HG03378 (cell line): ENCODE measurements around the gene MGA.

Experiments used
- ATAC-seq: cut with Tn5 transposase; IDR thresholded peaks from one replicate; pipeline ENCODE4 v1.9.1; 2021; ENCODE audit warnings: mild to moderate bottlenecking, moderate library complexity; ENCODE audit not compliant: unreplicated experiment

MGA gene

DNA sequence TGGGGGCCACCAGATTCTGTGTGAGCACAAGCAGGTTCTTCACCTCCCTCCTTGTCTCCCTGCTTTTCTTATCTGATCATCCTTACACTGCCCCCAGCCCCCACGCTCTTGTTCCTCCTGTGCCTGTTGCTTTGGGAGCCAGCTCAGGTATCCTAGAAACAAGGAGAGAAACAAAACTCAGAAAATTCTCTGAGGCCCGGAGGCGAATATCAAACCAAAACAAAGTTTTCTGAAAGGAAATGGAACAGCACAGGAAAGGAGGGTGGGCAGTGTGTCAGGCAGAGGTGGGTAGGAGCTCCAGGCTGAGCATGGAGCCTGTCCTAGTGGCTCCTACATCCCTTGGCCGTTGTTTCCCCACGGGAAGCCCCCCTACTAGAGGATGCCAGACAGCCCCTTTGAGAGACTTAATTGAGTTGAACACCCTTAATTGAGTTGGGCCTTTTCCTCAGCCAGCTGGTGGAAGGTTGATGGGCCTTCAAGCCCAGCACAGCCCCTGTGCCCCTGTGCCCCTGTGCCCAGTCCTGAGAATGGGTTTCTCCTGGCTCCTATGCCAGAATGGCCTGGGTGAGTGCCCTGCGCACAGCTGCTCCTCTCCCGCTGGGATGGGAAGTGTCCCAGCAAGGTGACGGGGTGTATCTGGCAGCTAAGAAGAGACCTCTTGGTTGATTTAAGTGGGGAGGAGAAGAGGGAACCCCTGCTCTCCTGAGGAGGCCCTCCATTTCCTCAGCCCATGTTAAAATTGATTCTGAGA is 144.9 kb downstream of the MGA start:
- ATAC-seq: no peak

DNA sequence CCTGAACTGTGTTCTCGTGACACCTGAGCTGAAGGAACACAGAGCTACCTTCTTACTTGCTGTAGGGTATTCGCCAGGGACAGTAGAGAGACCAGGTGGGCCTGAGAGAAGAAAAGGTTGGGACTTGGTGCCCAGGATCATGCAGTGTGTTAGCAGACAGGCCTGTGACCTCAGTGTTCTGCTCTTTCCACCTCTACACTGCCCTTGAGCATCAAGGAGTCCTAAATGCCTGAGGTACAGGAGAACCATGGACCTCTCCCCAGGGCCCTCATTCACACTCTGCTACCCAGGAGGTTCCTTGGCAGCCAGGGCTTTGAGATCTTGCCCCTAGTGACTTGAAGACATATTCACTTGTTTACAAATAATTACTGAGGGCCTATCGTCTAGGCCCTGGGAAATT is 145.5 kb downstream of the MGA start:
- no peak for ATAC-seq

DNA sequence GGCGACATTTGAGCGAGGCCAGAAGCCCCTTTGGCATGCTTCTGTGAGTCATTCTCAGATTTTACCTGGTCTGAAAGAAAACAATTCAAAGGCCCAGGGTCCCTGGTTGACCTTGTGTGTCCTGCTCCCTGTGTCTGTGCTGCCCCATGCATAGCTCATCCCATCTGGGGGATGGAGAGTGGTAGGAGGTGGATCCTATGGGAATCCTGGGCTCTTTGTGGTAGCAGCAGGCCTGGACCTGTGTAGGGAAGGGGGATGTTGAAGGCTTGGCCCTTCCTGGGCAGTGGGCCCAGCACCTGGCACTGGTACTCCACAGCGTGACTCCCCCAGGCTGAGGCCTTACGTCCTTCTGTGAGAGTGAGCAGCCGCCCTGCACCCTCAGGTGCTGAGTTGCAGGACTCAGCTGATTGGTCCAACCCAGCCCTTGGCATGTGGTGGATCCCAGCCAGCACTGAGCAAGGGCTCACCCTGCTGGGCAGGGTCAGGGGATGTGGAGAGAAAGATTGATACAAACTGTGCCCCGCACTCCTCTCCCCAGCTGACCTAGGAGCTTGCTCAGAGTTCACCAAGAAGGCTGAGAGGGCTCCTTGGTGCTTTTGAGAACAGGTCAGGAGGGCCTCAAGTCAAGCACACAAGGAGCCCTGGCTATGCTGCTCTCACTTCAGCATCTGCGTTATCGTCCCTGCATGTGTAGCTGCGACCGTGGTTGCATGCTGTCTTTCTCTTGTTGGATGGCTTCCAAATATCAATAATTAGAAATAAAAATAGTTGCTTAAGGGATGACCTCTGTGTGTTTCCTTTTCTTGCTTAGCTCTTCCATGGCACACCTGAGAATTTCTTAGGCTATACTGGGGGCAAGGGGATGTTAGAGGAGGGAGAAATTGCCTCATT is 146.3 kb downstream of the MGA start:
- ATAC-seq: no peak

DNA sequence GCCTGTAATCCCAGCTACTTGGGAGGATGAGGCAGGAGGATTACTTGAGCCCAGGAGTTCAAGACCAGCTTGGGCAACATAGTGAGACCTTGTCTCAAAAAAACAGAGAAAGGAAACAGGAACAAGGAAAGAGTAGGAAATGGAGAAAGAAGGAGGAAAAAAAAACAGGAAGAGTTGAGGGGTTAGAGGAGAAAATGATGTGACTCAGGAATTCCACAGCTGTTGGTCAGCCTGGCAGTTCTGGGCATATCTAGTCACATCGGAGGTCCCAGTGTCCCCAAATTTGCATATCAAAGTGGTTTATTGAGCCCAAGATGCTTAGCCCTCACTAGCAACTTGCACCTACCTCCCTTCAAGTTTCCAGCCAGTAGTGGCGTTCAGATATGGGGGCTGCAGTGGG is 148.9 kb downstream of the MGA start:
- ATAC-seq: no peak

DNA sequence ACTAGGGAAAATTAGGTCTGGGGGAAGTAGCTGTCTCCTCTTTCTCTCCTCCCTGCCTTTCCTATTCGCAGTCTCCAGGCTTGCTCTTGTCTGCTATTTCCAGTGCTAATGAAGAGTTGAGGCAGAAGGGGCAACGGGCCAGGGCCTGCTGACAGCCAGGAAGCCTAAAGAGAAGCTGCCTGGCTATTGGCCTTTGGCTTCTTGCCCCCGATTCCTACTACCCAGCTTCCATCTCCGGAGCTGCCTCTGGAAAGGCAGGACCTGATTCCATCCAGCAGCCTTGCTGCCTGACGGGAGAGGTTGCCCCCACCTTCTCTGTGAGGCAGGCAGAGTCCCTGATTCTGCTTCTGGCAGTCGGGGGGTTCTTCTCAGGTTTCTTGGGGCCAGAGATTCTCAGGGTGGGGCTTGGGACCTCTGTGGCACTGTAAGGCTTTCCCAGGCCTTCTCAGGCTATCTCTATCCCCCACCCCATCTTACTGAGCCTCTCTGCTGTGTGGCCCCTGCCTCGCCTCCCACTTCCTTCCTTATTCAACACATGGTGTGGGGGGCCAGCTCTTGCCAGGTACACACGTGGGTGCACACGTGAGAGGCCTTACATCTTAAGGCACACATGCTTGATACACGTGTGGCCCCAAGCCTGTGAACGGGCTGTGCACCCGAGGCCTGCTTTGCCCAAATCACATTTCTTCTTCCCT is 149.5 kb downstream of the MGA start:
- ATAC-seq: no peak

DNA sequence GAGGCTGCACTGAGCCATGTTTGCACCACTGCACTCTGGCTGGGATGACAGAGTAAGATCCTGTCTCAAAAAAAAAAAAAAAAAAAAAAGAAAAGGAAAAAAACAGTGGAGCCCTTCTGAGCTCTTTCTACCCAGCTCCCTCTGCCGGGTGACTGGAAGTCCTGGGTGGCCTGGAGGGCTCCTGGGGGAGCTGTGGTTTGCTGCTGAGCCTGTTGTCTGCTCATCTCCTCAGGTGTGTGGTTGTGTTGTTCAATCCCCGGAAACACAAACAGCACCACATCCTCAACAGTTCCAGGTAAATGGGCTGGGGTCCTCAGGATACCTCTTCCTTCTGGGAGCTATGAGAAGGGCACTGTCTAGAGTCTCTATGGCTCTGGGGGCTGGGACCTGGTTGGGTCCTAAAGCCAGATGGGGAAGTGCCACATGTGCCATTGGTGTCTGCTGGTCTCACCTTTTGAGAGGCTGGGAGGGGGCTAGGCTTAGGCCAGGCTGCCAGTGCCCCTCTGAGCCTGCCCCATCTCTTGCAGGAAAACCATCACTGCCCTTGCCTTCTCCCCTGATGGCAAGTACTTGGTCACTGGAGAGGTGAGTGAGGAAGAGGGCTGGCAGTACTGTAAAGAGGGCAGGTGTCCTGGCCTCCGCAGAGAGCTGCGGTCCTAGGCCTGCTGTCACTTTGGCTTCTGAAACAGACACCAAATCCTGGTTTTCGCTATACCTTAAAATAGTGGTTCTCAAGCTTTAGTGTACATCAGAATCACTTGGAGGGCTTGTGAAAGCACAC is 150.6 kb downstream of the MGA start:
- ATAC-seq: no peak

DNA sequence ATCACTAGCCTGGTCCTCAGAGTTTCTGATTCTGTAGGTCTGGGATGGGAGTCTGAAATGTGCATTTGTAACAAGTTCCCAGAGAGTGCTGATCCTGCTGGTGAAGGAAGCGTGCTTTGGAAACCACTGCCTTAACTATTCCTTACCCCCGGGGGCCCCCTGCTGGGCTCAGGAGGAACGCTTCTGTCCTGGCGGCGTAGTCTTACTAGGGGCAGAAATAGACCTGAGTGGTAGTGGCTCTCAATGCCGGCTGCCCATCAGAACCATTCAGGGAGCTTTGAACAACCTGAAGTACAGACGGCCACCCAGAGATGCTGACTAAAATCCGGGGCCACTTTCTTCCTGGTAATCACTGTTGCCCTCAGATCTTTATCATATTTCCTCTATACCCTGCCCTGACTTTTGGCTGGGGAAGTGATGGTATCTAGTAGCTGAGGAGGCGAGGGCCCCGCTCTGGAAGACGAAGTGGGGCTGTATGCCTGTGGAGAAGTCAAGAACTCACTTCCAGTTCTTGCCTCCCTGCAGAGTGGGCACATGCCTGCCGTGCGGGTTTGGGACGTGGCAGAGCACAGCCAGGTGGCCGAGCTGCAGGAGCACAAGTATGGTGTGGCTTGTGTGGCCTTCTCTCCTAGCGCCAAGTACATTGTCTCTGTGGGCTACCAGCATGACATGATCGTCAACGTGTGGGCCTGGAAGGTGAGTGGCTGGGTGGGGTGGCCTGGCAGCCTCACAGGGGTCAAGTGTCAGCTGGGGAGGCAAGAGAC is 151.4 kb downstream of the MGA start:
- no peak for ATAC-seq

DNA sequence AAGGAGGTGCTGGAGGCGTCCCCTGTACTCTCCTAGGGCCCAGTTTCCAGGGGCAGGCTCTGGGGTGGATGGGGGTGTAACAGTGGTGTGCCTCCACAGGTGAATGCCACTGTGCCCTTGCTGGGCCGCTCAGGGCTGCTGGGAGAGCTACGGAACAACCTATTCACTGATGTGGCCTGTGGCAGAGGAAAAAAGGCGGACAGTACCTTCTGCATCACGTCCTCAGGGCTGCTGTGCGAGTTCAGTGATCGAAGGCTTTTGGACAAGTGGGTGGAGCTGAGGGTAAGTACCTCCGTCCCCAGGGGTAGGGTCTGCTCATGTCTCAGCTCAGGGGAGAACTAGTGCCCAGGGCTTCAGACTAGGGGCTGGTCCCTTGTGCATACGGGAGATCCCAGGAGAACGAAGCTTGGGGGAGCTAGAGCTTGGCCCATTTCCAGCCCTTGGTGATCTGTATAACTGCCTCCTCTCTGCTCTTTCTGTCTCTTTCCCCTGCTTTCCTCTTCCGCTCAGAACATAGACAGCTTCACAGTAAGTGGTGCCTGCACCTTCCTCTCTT is 152.7 kb downstream of the MGA start:
- no peak for ATAC-seq

DNA sequence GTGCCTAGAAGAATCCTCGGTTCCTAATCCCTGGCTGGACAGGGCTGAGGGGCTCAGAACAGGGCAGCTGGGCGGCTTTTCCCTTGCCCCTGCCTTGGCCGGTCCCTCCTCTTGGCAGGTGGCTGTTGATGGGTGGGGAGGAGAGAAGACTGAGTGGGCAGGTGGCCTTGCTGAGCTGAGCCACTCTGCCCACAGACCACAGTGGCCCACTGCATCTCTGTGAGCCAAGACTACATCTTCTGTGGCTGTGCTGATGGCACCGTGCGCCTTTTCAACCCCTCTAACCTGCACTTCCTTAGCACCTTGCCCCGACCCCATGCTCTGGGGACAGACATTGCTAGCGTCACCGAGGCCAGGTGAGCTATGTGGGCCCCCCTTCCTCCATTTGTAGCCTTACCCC is 153.2 kb downstream of the MGA start:
- ATAC-seq: no peak

DNA sequence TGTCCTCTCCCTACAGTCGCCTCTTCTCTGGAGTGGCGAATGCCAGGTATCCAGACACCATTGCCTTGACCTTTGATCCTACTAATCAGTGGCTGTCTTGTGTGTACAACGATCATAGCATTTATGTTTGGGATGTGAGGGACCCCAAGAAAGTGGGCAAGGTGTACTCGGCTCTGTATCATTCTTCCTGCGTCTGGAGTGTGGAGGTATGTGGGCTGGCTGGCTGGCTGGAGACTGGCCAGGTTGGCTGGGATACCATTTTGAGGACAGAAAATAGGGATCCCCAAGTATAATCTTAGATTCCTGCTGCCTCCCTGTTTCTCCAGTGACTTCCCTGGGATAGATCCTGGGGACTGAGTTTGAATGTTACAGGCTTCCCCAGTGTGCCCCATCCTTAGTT is 154.3 kb downstream of the MGA start:
- ATAC-seq: no peak

DNA sequence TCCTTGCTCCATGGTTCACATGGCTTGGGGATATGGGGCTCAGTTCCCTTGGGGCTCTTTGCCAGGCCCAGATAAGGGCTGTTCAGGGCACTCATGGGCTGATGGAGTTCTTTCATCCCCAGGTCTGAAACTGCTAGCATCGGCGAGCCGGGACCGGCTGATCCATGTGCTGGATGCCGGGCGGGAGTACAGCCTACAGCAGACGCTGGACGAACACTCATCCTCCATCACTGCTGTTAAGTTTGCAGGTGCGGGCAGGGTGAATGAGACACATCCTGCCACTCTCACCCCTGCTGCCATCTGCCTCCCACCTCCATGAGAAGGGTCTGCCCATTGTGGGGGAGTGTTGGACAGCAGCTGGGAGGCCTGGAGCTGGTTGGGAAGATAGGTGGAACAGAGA is 156.6 kb downstream of the MGA start:
- no peak for ATAC-seq

DNA sequence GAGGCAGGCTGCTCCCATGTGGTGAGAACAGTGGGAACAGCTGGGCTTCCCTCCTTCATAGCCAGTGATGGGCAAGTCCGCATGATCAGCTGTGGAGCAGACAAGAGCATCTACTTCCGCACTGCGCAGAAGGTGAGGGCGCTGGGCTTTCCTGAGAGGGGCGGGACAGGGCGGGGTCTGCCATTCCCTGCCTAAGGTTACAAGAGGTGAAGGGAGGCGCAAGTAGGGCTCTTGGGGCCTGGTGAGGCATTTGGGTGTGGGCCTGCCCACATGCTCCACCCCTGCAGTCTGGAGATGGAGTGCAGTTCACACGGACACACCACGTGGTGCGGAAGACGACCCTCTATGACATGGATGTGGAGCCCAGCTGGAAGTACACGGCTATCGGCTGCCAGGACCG is 157.1 kb downstream of the MGA start:
- ATAC-seq: no peak

DNA sequence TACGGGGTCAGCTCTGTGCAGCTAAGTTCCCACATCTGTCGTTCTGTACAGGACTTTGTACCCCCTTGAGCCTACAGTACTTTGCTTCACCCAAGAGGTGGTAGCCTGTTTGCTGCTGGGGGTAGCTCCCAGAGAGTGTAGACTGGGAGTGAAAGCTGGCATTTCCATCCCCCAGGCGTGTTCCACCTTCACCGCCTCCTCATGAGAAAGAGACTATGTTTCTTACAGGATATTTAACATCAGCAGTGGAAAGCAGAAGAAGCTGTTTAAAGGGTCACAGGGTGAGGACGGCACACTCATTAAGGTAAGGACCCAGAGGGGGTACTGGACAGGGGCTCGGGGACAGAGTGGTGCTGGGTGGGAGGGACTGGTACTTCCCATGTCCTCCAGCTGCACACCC is 157.6 kb downstream of the MGA start:
- no peak for ATAC-seq

DNA sequence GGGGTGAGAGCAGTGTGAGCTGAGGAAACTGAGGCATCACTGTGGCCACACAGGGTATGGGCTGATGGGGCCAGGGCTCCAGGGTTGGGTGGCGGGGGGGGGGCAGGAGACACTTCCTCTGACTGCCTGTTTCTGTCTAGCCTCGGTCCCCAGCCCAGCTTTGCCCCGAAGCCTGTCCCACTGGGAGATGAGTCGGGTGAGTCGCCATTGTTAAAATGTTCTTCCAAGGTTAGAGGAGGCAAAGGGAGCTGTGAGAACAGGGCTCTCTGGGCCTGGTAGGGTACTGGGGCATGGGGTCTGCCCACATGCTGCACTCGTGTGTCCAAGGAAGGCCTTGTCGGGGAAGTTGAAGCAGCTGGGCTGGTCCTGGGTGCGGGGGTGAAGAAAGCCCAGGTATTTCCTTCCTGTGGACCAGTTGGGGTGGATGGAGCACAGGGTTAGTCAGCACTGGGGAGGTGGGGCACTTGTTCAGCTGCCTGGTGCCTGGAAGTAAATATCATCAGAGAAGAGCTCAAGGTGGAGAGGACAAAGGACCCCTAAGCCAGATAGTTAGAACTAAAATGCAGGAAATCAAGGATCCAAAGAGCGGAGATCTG is 159.3 kb downstream of the MGA start:
- no peak for ATAC-seq

DNA sequence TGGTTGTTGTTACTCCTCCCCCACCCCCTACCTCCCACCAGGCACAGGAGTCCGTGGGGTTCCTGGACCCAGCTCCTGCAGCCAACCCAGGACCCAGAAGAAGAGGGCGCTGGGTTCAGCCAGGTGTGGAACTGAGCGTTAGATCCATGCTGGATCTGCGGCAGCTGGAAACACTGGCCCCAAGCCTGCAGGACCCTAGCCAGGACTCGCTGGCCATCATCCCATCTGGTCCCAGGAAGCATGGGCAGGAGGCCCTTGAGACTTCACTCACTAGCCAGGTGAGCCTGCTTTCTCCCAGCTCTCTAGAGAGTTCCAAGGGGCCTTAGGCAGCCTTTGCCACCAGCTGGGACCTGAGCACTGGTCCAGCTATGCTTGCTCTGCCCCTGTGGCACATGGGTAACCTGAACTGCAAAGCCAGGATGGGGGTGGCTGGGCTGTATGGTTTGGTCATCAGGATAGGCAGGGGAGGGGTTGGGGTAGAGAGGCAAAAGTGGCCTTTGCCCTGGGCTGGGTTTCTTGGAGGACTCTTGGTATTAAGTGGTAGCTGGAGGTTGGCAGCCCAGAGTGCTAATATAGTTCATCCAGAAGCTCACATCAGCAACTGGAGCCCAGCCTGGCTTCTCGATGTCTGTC is 160.7 kb downstream of the MGA start:
- no peak for ATAC-seq

DNA sequence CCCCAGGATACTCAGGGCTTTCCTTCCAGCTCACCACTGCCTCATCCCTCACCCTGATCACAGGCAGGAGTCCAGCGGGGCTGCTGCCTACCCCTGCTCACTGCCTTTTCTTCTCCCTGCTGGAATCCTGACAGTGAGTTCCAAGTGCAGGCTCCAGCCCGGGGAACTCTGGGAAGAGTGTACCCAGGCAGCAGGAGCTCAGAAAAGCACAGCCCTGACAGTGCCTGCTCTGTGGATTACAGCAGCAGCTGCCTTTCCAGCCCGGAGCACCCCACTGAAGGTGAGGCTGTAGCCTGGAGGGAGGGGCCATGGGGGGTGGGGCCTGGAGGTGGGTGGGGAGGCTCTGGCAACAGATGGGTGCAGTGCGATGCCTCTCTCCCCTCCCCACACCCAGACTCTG is 161.6 kb downstream of the MGA start:
- no peak for ATAC-seq

DNA sequence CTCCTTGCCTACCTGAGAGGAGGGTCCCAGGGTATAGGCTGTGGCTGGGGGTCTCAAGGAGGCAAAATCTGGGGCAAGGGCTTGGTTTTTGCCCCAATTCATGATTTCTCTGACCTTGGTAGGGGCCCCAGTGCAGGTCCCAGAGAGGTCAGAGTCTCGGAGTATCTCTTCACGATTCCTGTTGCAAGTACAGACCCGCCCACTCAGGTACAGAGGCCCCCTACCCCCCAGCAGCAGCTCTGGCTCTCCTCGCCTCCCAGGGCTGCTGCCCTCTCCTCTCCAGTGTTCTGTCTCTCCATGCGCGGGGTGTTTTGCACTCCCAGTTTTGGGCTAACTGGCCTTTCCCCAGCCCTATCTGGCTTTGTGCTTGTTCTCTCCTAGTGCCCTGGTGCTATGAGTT is 162.3 kb downstream of the MGA start:
- no peak for ATAC-seq
